HG03378 (cell line): ENCODE data around the gene VTI1A.
"Not testable (repeated sequence)": the region's sequence is repeated elsewhere in the genome, so short reads cannot be mapped to it uniquely, and the experiment has no call there.

ENCODE experiments used
- ATAC-seq: cut with Tn5 transposase; IDR thresholded peaks from one replicate; pipeline ENCODE4 v1.9.1; 2021; ENCODE audit warnings: mild to moderate bottlenecking, moderate library complexity; ENCODE audit not compliant: unreplicated experiment

VTI1A gene

DNA sequence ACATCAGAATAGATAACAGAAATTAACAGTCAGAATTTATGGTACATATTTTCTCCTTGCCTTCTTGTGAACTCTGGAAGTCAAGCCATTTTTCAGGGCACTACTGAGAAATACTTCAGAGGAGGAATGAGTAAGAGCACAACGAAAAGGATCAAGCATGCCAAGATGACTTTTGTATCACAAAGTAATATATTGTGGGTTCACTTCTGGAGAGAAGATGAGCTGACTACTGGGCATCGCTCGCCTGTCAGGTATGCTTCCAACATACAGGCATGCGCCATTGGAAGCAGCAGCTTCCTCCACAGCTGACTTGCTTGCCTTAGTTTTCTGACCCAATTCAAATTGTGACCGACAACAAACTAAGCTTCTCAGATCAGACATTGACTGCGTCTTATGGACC is 137.3 kb downstream of the VTI1A start:
- ATAC-seq: no peak

DNA sequence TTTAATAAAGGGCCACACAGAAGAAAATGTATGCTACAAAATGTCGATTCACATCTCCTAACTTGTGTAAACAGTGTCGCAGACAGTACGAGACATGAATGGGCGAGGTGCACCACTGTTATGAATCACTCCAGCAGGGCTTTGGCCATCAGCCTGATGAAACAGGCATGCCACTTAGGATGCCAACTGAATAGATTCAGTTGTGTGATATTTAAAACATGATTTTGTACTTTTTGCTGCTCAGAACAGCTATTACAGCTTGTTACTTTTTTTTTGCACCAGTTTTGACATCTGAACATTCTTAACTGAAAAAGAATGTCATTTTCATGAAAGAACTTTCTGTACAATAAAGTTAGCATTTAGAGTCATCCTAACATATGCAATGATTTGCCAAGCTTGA is 138.1 kb downstream of the VTI1A start:
- ATAC-seq: no peak

- ATAC-seq: no peak
These were observed 138.9 kb downstream of the VTI1A start for GRCh38 chr10:112585960-112586359.

GRCh38 chr10:112587729-112588128 is 140.7 kb downstream of the VTI1A start:
- ATAC-seq: no peak

- no peak for ATAC-seq
These were observed 141.4 kb downstream of the VTI1A start for GRCh38 chr10:112588225-112588990.

GRCh38 chr10:112589081-112589480 is 142.1 kb downstream of the VTI1A start:
- ATAC-seq: no peak

DNA sequence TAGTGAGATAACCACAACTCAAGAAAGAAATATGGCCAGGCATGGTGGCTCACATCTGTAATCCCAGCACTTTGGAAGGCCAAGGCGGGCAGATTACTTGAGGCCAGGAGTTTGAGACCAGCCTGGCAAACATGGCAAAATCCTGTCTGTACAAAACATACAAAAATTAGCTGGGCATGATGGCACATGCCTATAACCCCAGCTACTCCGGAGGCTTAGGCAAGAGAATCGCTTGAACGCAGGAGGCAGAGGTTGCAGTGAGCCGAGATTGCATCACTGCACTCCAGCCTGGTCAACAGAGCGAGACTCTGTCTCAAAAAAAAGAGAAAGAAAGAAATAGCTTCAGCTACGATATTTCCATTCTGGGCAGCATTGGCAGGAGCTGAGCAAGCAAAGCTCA is 143.8 kb downstream of the VTI1A start:
- ATAC-seq: not testable (repeated sequence)

GRCh38 chr10:112593023-112593422 is 146.0 kb downstream of the VTI1A start:
- no peak for ATAC-seq

- no peak for ATAC-seq
These were observed 154.4 kb downstream of the VTI1A start for GRCh38 chr10:112601214-112602090.

DNA sequence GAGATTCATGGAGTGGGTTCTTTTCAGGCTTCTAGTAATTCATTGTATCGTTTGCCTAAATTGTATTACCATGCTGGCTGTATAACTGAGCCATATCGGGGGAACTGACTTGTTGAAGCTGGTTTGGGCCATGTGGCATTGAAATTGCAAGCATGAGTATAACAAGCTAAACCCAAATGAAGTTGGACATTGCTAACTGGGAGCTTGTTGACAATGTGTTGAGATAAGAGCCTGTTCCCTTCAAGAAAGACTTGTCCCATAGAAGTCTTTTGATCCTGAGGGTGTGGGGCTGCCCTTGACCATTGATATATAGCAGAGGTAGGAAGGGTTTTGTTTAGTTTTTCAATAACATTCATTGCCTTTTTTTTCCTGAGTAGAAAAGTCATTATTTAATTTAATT is 156.0 kb downstream of the VTI1A start:
- no peak for ATAC-seq

DNA sequence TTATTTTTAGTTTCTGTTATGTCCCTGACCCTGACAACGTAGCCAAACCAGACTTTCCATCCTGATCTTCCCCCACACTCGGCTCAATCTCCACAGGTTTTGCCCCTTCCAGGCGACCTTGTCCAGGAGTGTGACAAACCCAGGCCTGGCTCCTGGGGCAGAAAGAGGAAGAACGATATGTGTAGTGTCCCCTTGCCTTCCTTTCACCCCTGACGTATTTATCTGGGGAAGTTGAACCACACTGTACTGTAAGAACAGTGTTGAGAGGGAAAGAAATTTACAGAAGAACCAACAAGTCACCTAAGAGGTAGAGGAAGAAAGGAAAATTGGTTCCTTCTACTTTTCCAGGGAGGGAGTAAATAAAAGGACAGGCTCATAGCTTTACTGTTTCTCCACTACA is 158.0 kb downstream of the VTI1A start:
- ATAC-seq: no peak

- no peak for ATAC-seq
These were observed 160.5 kb downstream of the VTI1A start for GRCh38 chr10:112607506-112607905.

- no peak for ATAC-seq
These were observed 166.6 kb downstream of the VTI1A start for GRCh38 chr10:112613620-112614019.

DNA sequence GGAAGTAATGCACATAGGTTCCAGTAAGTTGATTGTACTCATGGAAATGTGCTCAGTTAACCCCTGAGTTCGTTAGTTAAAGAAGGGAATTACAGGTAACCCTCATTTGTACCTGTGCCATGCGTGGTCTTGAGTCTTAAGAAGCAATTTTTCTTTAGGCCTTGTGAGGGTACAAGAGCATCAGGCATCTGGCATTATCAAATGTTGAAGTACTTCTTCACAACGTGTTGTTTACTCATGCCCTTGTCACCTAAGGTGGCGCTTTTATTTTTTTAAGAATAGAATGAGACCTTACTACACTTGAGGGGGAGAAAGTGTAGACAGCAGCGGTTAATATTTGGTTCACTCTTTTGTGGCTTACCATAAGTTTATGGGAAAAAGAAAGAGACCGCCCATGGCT is 167.1 kb downstream of the VTI1A start:
- ATAC-seq: no peak

GRCh38 chr10:112614586-112614985 is 167.6 kb downstream of the VTI1A start:
- no peak for ATAC-seq

GRCh38 chr10:112615269-112615668 is 168.3 kb downstream of the VTI1A start:
- ATAC-seq: no peak

DNA sequence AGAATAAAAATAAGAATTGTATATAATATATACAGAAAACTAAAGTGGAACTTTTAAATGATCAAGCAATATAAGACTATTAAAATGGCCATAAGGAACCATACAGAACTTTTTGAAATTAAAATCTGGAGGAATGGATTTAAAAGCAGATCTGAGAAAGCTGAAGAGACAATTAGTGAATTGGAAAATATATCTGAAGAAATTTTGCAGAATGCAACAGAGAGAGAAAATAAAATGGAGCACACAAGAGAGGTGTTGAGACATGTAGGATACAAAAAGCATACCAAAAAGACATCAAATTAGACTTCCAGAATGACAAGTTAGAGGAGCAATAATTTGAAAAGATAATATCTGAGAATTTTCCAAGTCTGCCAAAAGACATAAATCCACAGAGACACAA is 169.6 kb downstream of the VTI1A start:
- ATAC-seq: no peak

DNA sequence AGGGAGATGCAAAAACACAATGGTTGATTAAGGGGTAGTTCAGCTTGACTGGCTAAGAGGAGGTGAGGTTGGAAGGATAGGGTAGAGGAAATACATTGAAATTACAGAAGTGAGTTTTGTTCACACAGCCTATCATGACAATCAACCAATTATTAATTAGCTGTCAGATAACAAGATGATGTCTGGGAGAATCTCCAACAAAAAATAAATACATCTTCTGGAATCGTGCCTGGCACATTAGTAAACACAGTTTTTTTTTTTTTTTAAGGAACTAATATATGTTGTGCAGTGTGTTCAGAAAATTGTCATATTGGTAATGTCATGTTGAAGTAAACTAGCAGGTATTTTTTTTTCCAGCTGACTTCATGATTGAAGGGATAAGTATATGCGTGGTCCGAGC is 171.8 kb downstream of the VTI1A start:
- no peak for ATAC-seq

- no peak for ATAC-seq
These were observed 172.5 kb downstream of the VTI1A start for GRCh38 chr10:112619556-112619955.

GRCh38 chr10:112622786-112623185 is 175.8 kb downstream of the VTI1A start:
- no peak for ATAC-seq

DNA sequence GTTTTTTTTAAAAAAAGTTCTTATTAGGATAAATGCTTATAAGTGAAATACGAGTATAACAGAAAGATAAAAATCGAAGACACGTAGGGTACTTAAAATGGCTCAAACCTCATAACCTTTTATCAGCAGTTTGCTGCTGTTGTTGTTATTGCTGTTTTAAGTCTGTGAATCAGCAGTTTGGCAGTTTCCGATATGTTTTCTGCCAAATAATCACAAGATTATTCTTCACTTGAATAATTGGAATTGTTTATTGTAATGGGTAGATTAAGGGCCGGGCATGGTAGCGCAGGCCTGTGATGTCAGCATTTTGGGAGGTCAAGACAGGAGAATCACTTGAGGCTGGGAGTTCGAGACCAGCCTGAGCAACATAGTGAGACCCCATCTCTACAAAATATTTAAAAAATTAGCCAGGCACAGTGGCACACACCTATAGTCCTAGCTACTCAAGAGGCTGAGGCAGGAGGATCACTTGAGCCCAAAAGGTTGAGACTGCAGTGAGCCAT is 177.6 kb downstream of the VTI1A start:
- no peak for ATAC-seq
